Measurements from ENCODE around the gene HNRNPA2B1.
"Not testable (repeated sequence)": the region's sequence is repeated elsewhere in the genome, so short reads cannot be mapped to it uniquely, and the experiment has no call there.

The HNRNPA2B1 gene

DNA sequence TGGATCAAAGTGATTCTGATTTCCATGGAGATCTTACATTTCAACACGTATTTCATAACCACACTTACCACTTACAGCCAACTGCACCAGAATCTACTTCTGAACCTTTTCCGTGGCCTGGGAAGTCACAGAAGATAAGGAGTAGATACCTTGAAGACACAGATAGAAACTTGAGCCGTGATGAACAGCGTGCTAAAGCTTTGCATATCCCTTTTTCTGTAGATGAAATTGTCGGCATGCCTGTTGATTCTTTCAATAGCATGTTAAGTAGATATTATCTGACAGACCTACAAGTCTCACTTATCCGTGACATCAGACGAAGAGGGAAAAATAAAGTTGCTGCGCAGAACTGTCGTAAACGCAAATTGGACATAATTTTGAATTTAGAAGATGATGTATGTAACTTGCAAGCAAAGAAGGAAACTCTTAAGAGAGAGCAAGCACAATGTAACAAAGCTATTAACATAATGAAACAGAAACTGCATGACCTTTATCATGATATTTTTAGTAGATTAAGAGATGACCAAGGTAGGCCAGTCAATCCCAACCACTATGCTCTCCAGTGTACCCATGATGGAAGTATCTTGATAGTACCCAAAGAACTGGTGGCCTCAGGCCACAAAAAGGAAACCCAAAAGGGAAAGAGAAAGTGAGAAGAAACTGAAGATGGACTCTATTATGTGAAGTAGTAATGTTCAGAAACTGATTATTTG, 15.3 kb downstream of the HNRNPA2B1 start:
- no peak for DNase-seq (ENCODE audit: low read depth in 2 of 3, low spot score in 2 of 3)

DNA sequence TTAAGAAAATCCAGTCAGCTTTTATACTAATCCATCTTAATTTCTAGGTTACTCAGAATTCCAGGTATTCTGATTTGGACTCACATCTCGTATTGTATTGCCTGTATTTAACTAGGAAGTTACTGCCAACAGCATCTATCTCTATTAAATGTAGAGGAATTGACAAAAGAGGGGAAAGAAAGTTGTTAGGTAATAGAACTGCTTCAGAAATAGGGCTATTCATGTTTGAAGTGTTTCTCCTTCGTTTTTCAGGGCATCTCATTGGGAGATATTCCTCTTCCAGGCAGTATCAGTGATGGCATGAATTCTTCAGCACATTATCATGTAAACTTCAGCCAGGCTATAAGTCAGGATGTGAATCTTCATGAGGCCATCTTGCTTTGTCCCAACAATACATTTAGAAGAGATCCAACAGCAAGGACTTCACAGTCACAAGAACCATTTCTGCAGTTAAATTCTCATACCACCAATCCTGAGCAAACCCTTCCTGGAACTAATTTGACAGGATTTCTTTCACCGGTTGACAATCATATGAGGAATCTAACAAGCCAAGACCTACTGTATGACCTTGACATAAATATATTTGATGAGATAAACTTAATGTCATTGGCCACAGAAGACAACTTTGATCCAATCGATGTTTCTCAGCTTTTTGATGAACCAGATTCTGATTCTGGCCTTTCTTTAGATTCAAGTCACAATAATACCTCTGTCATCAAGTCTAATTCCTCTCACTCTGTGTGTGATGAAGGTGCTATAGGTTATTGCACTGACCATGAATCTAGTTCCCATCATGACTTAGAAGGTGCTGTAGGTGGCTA, 16.1 kb downstream of the HNRNPA2B1 start:
- DNase-seq (ENCODE audit: low read depth in 2 of 3, low spot score in 2 of 3) = not testable (repeated sequence)

DNA sequence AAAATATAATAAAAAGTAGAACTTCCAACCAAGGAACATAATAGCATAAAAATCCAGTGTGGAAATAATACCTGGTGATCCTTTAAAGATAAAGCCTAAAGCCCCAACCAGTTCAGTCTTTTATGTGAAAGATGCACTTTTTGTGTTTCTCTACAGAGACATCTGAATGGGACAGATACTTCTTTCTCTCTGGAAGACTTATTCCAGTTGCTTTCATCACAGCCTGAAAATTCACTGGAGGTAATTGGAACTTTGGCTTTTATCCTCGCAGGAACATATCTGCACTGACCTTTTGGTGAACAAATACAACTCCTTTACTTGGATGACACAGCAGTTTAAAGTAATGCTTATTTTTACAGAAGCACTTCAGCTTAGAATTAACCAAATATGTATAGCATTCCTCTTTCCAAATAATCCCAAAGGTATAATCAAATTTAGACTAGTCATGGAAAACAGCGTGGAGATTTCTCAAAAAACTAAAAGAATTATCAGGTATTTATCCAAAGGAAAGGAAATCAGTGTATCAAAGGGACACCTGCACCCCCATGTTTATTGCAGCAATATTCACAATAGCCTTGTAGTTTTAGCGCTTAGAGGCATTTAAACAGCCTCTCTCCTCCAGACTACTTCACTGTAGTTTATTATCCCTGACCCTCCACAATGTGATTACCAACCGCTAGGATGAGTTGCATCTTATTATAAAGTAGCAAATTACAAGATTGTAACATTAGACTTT, 16.8 kb downstream of the HNRNPA2B1 start:
- no peak for DNase-seq (ENCODE audit: low read depth in 2 of 3, low spot score in 2 of 3)

DNA sequence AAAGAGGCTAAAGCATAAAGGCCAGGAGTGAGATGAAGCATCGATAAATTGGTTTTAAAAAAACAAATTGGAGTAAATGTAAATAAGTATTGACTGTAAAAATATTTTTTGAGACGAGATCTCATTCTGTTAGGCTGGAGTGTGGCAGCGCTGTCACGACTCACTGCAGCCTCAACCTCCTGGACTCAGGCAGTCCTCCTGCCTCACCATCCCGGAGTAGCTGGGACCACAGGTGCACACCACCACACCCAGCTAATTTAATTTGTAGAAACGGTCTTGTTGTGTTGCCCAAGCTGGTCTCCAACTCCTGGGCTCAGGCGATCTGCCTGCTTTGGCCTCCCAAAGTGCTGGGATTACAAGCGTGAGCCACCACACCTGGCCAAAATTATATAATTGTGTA, 17.8 kb downstream of the HNRNPA2B1 start:
- DNase-seq (ENCODE audit: low read depth in 2 of 3, low spot score in 2 of 3) = no peak

DNA sequence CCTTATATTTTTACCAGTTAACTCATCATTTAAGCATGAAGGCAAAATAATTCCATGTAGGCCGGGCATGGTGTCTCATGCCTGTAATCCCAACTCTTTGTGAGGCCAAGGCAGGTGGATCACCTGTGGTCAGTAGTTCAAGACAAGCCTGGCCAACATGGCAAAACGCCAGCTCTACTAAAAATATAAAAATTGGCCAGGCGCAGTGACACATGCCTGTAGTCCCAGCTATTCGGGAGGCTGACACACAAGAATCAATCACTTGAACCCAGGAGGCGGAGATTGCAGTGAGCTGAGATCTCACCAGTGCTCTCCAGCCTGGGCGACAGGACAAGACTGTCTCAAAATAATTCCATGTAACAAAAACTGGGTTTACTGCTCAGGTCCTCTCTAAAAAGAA, 18.3 kb downstream of the HNRNPA2B1 start:
- no peak for DNase-seq (ENCODE audit: low read depth in 2 of 3, low spot score in 2 of 3)

DNA sequence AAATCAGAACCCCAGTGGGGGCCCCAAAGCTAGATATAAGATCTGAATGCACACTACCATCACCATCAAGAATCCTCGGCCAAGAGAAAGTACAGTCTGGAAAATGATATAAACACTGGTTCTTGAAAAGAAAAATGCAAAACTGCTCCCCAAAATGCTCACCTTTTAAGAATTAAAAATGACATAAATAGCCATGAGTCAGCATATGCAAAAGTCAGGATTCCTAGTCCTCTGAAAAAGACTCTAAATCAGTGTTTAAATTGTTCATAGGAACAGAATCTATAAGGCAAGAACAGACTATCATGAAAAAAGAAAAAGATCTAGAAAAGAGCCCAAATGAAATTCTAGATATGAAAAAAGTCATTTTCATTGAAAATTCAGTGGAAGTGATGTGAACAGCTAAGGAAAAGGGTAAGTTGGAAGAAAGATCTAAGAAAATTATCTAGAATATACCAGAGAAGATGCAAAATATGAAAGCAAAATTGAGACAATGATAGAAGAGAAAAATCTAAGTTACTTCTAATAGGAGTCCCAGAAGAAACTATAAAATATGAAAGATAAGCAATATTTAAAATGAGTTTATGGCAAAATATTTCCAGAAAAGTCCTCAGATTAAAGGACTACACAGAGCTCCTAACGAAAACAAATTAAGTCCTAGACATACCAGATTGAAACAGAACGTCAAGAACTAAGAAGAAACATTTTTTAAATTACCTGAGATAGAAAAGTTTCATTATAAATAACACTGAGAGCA, 18.9 kb downstream of the HNRNPA2B1 start:
- no peak for DNase-seq (ENCODE audit: low read depth in 2 of 3, low spot score in 2 of 3)

DNA sequence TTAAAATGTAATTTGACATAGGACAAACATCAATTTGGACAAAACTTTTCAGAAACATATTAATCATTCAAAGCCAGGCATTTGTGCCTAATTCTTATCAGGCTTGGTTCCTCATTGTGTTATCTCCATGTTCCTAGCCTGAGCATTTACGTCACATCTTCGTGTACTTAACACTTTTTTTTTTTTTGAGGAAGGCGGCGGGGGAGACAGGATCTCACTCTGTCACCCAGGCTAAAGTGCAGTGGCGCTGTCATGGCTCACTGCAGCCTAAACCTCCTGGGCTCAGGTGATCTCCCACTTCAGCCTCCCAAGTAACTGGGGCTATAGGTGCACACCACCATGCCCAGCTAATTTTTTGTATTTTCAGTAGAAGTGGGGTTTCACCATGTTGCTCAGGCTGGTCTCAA, 19.8 kb downstream of the HNRNPA2B1 start:
- DNase-seq (ENCODE audit: low read depth in 2 of 3, low spot score in 2 of 3) = no peak

DNA sequence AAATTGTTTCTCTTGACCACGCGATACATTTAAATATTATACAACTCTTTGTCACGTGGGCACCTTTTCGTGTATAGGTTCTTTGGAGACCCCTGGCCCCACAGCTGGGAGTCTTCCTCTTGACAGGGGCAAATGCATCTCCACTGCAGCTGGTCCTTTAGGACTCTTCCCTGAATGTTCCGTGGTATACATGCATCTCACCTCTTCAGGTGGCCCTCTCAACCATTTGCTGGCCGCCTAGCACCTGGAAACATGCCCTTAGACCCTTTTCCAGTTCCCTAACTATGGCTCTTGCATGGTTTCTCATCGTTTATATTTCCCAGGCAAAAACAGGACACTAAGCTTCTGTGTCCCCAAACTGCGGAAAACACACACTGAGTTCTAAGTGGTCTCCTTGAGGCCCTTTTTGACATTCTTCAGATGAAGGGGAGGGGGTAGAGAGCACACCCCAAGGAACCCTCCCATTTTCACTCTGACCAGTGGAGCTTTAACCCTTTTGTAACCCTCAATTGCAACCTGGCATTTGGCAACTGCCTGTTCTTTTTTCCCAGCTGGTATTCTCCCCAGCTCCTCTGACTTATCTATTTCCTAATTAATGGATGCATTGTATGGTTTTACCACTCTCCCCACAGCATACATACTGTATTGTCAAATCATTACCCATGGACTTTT, 20.6 kb downstream of the HNRNPA2B1 start:
- no peak for DNase-seq (ENCODE audit: low read depth in 2 of 3, low spot score in 2 of 3)

DNA sequence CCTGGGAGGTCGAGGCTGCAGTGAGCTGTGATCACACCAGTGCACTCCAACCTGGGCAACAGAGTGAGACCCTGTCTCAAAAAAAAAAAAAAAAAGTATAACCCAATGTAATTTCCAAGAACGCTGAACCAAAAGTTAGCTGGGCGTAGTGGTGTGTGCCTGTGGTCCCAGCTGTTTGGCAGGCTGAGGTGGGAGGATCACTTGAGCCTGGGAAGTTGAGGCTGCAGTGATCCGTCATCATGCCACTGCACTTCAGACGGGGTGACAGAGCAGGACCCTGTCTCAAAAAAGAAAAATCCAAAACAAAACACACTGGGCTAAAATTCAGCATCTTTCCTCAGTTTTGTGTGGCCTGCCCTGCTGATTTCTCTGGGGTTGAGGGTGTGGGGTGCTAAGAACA, 21.1 kb downstream of the HNRNPA2B1 start:
- DNase-seq (ENCODE audit: low read depth in 2 of 3, low spot score in 2 of 3) = no peak

DNA sequence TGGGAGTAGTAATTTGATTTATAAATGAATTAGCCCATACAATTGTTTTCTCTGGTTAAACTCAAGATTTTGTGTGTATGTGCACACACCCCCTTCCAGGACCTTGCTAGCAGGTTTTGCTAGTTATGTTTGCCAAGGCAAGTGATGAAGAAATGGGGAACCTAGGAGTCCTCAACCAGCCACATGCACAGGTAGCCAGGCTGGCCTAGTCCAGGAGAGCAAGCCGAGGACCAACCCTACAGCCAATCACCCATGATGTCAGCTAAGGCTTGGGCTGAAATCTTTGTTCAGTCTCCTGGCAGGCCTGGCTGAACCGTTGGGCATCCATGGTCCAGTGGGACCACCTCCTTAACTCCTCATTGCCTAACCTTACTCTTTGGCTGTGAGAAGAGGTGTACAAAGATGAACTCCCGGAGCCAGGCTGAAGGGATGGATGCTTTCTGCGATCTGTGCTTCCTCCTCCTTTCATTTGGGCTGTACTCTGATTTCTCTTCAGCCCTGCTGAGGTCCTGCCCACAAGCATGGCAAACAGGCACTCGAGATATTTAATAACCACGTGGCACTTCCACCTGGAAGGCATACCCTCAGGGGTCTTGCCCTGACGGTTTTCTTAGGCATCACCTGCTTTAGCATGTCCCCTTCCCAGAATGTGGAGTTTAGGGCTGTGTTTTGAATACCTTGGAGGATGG, 22.1 kb downstream of the HNRNPA2B1 start:
- DNase-seq (ENCODE audit: low read depth in 2 of 3, low spot score in 2 of 3) = no peak

DNA sequence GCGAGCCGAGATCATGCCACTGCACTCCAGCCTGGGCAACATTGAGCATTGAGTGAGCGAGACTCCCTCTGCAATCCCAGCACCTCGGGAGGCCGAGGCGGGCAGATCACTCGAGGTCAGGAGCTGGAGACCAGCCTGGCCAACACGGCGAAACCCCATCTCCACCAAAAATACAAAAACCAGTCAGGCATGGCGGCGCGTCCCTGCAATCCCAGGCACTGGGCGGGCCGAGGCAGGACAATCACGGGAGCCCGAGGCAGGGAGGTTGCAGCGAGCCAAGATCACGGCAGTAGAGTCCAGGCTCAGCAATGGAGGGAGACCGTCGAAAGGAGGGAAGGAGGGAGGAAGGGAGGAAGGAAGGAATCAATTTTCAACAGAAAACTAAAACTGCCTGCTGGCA, 23.3 kb downstream of the HNRNPA2B1 start:
- not testable (repeated sequence) for DNase-seq (ENCODE audit: low read depth in 2 of 3, low spot score in 2 of 3)

DNA sequence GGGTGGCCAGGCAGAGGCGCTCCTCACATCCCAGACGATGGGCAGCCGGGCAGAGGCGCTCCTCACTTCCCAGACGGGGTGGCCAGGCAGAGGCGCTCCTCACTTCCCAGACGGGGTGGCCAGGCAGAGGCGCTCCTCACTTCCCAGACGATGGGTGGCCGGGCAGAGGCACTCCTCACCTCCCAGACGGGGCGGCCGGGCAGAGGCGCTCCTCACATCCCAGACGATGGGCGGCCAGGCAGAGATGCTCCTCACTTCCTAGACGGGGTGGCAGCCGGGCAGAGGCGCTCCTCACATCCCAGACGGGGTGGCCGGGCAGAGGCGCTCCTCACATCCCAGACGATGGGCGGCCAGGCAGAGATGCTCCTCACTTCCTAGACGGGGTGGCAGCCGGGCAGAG, 23.9 kb downstream of the HNRNPA2B1 start:
- not testable (repeated sequence) for DNase-seq (ENCODE audit: low read depth in 2 of 3, low spot score in 2 of 3)

DNA sequence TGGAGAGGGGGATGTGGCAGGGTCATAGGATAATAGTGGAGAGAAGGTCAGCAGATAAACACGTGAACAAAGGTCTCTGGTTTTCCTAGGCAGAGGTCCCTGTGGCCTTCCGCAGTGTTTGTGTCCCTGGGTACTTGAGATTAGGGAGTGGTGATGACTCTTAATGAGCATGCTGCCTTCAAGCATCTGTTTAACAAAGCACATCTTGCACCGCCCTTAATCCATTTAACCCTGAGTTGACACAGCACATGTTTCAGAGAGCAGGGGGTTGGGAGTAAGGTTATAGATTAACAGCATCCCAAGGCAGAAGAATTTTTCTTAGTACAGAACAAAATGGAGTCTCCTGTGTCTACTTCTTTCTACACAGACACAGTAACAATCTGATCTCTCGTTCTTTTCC, 24.6 kb downstream of the HNRNPA2B1 start:
- not testable (repeated sequence) for DNase-seq (ENCODE audit: low read depth in 2 of 3, low spot score in 2 of 3)

DNA sequence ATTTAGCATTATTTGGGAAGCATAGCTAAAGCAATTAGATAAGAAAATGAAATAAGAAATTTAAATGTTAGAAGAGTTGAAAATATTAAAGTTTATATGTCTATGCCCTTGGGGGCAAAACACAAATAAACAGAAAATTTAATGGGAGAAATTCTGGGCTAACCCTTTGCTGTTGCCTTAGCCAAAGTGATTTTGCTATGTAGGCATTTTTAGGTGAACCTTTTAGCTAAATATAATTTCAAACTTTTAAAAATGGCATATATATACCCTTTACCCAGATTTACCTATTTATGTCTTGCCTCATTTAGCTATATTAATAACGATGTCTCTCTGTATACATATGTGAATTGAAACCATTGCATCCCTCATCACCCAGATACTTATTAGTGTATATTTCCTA, 28.5 kb downstream of the HNRNPA2B1 start:
- DNase-seq (ENCODE audit: low read depth in 2 of 3, low spot score in 2 of 3) = no peak

DNA sequence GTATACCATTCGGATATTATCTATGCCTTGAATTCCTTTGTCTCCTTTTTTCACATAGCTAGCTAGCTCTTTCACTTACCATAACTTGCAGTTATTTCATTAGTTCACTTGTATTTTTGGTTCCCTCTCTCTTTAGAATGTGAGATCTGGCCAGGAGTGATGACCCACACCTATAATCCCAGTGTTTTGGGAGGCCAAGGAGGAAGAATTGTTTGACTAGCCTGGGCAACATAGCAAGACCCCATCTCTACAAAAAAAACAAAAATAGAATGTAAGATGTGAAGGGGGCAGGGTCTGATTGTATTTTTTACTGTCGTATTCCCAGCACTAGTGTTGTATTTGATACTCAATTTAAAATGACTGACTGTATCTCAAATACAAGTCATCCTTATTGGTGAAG, 28.9 kb downstream of the HNRNPA2B1 start:
- DNase-seq (ENCODE audit: low read depth in 2 of 3, low spot score in 2 of 3) = no peak

DNA sequence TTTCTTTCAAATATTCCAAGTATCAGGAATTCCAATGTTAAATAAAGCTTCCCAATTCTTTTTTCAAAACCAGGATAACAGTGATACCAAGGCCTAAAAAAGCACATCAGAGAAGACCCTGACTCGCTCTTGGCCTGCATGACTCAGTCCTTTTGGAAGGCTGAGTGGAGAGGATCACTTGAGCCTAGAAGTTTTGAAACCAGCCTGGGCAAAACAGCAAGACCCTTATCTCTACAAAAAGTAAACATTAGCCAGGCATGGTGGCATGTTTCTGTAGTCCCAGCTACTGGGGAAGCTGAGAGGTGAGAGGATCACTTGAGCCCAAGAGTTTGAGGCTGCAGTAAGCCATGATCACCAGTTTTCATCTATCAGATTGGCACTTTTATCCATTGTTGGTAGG, 29.9 kb downstream of the HNRNPA2B1 start:
- no peak for DNase-seq (ENCODE audit: low read depth in 2 of 3, low spot score in 2 of 3)

DNA sequence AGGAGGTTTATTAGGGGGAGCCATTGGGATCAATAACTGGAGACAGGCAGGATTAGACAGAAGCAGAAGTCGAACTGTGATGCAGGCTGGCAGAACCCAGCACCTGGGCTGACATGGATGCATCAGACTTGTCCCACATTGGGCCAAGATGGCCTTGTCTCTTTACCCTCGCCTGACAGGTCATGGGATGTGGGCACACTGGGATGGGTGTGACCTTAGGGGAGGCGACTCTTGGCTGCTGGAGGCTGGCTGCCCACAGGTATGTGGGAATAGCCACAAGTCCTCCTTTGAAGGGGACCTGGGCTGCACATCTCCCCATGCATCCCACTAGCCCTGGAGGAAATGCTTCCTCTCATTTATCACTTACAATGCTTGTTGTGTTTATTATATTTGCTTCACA, 31.3 kb downstream of the HNRNPA2B1 start:
- no peak for DNase-seq (ENCODE audit: low read depth in 2 of 3, low spot score in 2 of 3)

DNA sequence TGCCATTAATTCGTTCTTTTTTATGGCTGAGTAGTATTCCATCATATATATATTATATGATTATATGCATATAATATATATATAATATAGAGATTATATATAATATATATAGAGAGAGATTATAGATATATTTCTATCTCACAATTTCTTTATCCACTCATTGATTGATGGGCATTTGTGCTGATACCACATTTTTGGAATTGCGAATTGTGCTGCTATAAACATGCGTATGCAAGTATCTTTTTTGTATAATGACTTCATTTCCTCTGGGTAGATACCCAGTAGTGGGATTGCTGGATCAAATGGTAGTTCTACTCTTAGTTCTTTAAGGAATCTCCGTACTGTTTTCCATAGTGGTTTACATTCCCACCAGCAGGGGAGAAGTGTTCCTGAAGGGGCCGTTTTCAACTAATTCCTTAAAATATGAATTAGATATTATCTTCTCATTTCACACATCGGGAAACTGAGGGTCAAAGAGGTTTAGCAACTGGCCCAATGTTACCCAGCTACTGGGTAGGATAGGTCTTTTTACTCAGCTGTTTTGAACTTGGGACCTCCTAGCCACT, 32.0 kb downstream of the HNRNPA2B1 start:
- DNase-seq (ENCODE audit: low read depth in 2 of 3, low spot score in 2 of 3) = no peak

DNA sequence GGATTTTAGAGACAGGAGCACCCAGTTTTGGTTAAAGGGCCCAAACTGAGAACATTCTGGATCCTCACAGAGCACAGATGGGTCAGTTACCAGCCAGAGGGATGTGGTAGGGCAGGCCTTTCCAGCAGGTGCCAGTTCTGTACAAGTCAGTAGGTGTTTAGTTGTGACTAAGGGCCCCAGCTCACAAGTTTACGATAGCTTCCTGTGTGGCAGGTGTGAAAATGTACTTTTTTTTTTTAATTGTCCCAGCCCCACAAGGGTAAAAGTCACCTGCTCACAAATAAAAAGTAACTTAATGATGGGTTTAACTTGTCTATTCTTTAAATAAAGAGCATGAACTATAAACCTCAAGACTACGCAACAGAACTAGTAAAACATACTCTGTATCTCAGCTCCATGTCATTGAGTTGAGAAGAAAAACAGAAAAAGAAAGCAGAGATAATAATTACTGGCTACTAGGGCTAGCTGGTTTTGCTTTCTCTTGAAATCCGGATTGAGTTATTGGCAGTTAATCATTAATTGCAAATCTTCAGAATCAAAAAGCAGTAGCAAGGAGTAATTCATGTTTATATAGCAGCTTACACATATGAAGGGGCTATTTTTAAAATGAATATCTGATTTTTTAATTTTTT, 33.1 kb downstream of the HNRNPA2B1 start:
- no peak for DNase-seq (ENCODE audit: low read depth in 2 of 3, low spot score in 2 of 3)

All from activated CD8-positive, alpha-beta memory T cell treated with anti-CD3 and anti-CD28 coated beads for 48 hours (primary cell).